Fibroblast of lung (primary cell): ENCODE results near the gene GINS1. TPM values are rescaled to one million over a fixed set of nuclear protein-coding genes. Genes with fewer than 3 reads are reported as not detected.

ENCODE experiments used
- DNase-seq, 2 donors: peaks; one replicate each; pipeline versions ENCODE4 v3.0.0 to v3.0.0-alpha.2; 2010; ENCODE audit warnings: low read depth in 2 of 2
- H2AFZ ChIP-seq: 2 replicates; pipeline ENCODE4 v1.5.1; 2012; ENCODE audit warnings: low read length, control low read depth, inconsistent platforms
- H3K27ac ChIP-seq: 2 replicates; pipeline ENCODE4 v1.5.1; 2011; ENCODE audit warnings: low read length, control low read depth; ENCODE audit not compliant: insufficient read depth
- H3K27me3 ChIP-seq: 2 replicates; pipeline ENCODE4 v1.5.1; 2011; ENCODE audit warnings: mild to moderate bottlenecking, low read length; ENCODE audit not compliant: control insufficient read depth, insufficient read depth
- H3K36me3 ChIP-seq: 2 replicates; pipeline ENCODE4 v1.5.1; 2011; ENCODE audit warnings: low read length; ENCODE audit not compliant: control insufficient read depth, insufficient read depth
- H3K4me1 ChIP-seq: 2 replicates; pipeline ENCODE4 v1.5.1; 2011; ENCODE audit warnings: low read length; ENCODE audit not compliant: control insufficient read depth, insufficient read depth; ENCODE audit errors: extremely low read depth
- H3K4me2 ChIP-seq: 2 replicates; pipeline ENCODE4 v1.5.1; 2011; ENCODE audit warnings: low read length, control low read depth; ENCODE audit not compliant: insufficient read depth; ENCODE audit errors: extremely low read depth
- H3K4me3 ChIP-seq, 4 experiments: fragments of 200-600 bp in 1 of 4; sonication (generic) in 1 of 4; replicated peaks in 1 of 4; 2 replicates each; pipeline ENCODE4 v1.5.1; 2011 to 2016; ENCODE audit warnings: low read length in 4 of 4, low read depth in 3 of 4, mild to moderate bottlenecking in 3 of 4, control low read depth in 2 of 4, inconsistent platforms in 1 of 4, mixed read lengths in 1 of 4; ENCODE audit not compliant: insufficient read depth in 1 of 4; ENCODE audit errors: control extremely low read depth in 1 of 4
- H3K79me2 ChIP-seq: 2 replicates; pipeline ENCODE4 v1.5.1; 2012; ENCODE audit warnings: mild to moderate bottlenecking, low read length, inconsistent platforms; ENCODE audit not compliant: control insufficient read depth, insufficient read depth
- H3K9ac ChIP-seq: 2 replicates; pipeline ENCODE4 v1.5.1; 2011; ENCODE audit warnings: mild to moderate bottlenecking, low read length, control low read depth; ENCODE audit not compliant: insufficient read depth
- H3K9me3 ChIP-seq: 2 replicates; pipeline ENCODE4 v1.5.1; 2012; ENCODE audit warnings: low read depth, low read length; ENCODE audit not compliant: control insufficient read depth, insufficient read depth
- H4K20me1 ChIP-seq: 2 replicates; pipeline ENCODE4 v1.5.1; 2011; ENCODE audit warnings: low read length; ENCODE audit not compliant: control insufficient read depth, insufficient read depth; ENCODE audit errors: extremely low read depth
- EZH2 ChIP-seq: IDR thresholded peaks from 2 replicates; pipeline ENCODE4 v1.5.1; 2012; ENCODE audit warnings: low read length, control low read depth, mild to moderate bottlenecking; ENCODE audit errors: missing control alignments
- polyA plus RNA-seq, 2 donors: library from polyadenylated mRNA; depleted of rRNA in 1 of 2; stranded (reverse) in 1 of 2; unstranded in 1 of 2; fragments of >200 nt; gene quantifications; 2 replicates each; pipeline ENCODE4 v1.2.1, GENCODE V29; 2011 to 2012; ENCODE audit warnings: missing spikeins in 1 of 2
- total RNA-seq: library from RNA; depleted of rRNA; stranded (reverse); fragments of >200 nt; gene quantifications from 2 replicates; pipeline ENCODE4 v1.2.1, GENCODE V29; 2014
- TF ChIP-seq, protein P1 (sequence below), 2 donors: IDR thresholded peaks in 1 of 2; conservative IDR thresholded peaks in 1 of 2; 1 replicate in 1 of 2; 2 replicates in 1 of 2; pipeline ENCODE4 v1.5.1; 2011 to 2012; ENCODE audit warnings: low read length in 2 of 2, control low read depth in 1 of 2, inconsistent platforms in 1 of 2, low read depth in 1 of 2, mild to moderate bottlenecking in 1 of 2

GINS1 gene
- total and polyA plus RNA-seq, 2 donors (not counting 1 experiment from before 2014, with no cell fraction given), result 3.0 to 5.6 TPM

DNA sequence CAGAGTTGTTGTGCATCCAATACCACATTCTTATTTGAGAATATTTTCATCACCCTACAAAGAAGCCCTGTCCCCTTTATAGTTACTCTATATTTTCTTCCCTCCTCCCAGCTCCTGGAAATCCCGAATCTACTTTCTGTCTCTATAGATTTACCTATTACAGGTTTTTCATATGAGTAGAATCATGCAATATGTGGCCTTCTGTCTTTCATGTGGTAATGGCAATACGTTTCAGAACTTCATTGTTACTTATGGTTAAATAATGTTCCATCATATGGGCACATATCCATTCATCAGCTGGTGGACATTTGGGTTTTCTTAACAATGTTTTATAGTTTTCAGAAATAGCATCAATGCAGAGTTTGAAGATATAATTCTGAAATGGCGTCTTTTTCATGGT, 17.1 kb downstream of the GINS1 start:
- H3K4me1 ChIP-seq, result no peaks in the 10 kb centered on the region
- no peaks in the 10 kb centered on the region for H3K27me3 ChIP-seq
- H3K27ac ChIP-seq, result no peak overlapping the region
- H3K9me3 ChIP-seq, result no peaks in the 10 kb centered on the region
- no peak for DNase-seq
- H3K9ac ChIP-seq, result no peak overlapping the region
- TF ChIP-seq, protein P1, sequence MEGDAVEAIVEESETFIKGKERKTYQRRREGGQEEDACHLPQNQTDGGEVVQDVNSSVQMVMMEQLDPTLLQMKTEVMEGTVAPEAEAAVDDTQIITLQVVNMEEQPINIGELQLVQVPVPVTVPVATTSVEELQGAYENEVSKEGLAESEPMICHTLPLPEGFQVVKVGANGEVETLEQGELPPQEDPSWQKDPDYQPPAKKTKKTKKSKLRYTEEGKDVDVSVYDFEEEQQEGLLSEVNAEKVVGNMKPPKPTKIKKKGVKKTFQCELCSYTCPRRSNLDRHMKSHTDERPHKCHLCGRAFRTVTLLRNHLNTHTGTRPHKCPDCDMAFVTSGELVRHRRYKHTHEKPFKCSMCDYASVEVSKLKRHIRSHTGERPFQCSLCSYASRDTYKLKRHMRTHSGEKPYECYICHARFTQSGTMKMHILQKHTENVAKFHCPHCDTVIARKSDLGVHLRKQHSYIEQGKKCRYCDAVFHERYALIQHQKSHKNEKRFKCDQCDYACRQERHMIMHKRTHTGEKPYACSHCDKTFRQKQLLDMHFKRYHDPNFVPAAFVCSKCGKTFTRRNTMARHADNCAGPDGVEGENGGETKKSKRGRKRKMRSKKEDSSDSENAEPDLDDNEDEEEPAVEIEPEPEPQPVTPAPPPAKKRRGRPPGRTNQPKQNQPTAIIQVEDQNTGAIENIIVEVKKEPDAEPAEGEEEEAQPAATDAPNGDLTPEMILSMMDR (conservative IDR thresholded peaks at IDR 0.05 in 1 of 2, IDR thresholded peaks at IDR 0.05 in 1 of 2; ENCODE audit: low read depth in 1 of 2, low read length in 2 of 2), result no peak
- TF ChIP-seq EZH2, result no peak
- no peaks in the 10 kb centered on the region for H4K20me1 ChIP-seq
- no peaks in the 10 kb centered on the region for H3K79me2 ChIP-seq
- no peak overlapping the region for H3K4me2 ChIP-seq
- no peaks in the 10 kb centered on the region for H3K36me3 ChIP-seq
- H3K4me3 ChIP-seq, result no peak overlapping the region
- H2AFZ ChIP-seq, result no peak overlapping the region

DNA sequence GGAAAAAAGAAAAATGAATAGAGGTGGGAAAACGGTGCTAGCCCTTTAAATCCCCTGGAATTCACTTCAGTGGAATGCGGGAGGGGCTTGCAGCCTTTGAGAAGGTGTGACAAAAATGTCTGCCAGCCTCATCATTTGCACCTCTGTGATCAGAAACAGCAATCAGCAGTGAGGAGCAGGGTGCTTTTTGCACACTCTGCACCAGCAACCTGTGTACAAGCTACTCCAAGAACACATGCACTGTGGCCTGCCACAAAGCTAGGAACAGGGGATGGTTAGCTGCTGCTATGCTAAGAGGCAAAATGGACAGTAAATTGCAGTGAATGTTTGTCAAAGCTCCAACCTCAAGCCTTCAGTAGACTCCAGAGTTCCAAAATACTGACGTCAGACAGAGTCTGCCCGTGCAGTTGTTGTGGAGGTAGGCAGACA, 29.7 kb downstream of the GINS1 start:
- DNase-seq, result peak; percentile 13 to 35
- Histone ChIP-seq H4K20me1 (no peaks in the 10 kb centered on the region), H3K27ac (no peak overlapping the region), H3K36me3 (no peaks in the 10 kb centered on the region), H3K9ac (no peak overlapping the region), H3K79me2 (no peaks in the 10 kb centered on the region), H2AFZ (peak overlapping the region; percentile 40), H3K4me3 (no peak overlapping the region), H3K27me3 (no peaks in the 10 kb centered on the region), H3K4me2 (no peak overlapping the region), H3K4me1 (no peaks in the 10 kb centered on the region), H3K9me3 (no peaks in the 10 kb centered on the region)
- TF ChIP-seq, protein P1 (conservative IDR thresholded peaks at IDR 0.05 in 1 of 2, IDR thresholded peaks at IDR 0.05 in 1 of 2; ENCODE audit: low read depth in 1 of 2, low read length in 2 of 2), result no peak
- TF ChIP-seq EZH2, result no peak

DNA sequence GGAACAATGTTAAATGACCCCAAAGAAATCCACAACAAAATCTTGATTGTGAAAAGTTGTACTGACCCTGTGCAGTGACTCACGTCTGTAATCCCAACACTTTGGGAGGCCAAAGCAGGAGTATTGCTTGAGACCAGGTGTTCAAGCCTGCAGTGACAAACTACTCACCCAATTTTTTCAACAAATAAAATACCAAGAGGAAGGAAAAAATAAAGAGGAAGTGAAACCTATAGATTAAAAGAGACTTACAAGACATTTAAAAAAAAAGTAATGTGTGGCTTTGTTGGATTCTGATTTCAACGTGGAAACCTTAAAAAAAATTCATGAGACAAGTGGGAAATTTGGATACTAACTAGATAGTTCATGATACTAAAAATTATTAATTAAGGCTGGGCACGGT, 31.9 kb downstream of the GINS1 start:
- Histone ChIP-seq H3K9me3 (no peaks in the 10 kb centered on the region), H3K36me3 (no peaks in the 10 kb centered on the region), H3K4me1 (no peaks in the 10 kb centered on the region), H3K27me3 (no peaks in the 10 kb centered on the region), H3K79me2 (no peaks in the 10 kb centered on the region), H3K4me2 (no peak overlapping the region), H4K20me1 (no peaks in the 10 kb centered on the region), H2AFZ (no peak overlapping the region), H3K4me3 (no peak overlapping the region), H3K27ac (no peak overlapping the region), H3K9ac (no peak overlapping the region)
- DNase-seq, result no peak
- no peak for TF ChIP-seq EZH2
- TF ChIP-seq, protein P1 (conservative IDR thresholded peaks at IDR 0.05 in 1 of 2, IDR thresholded peaks at IDR 0.05 in 1 of 2; ENCODE audit: low read depth in 1 of 2, low read length in 2 of 2), result no peak
